22Rv1 (cell line): ENCODE data around the gene PDGFRB.

Experiments used
- CTCF ChIP-seq: fragments of 450-650 bp; IDR thresholded peaks from 2 replicates; pipeline ENCODE4 v1.5.1; 2017; ENCODE audit warnings: mild to moderate bottlenecking
- ZFX ChIP-seq: fragments of 450-650 bp; IDR thresholded peaks from 2 replicates; pipeline ENCODE4 v1.6.1; 2017; ENCODE audit warnings: antibody characterized with exemption, borderline replicate concordance

DNA sequence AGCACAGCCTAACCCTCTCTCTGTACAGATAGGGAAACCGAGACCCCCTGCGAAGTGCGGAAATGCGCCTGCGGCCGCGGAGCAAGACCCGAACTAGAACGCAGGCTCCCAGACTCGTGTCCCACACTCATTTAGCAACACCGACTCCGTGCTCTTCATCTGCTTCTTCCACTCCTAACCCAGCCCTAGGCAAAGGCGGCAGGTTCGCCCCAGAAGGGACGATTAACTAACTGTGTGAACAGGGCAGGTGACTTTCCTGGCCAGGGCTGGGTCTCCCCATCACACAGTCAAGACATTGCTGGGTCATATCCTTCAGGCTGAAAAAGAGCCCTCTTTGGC lies 11.8 kb upstream of the PDGFRB start:
- TF ChIP-seq CTCF = no peak
- TF ChIP-seq ZFX = no peak
